K562 (cell line): ENCODE results near the gene OR2V2.

ENCODE experiments used
- NR1H2 ChIP-seq: sonication (generic); formaldehyde crosslinking; IDR thresholded peaks from 2 replicates; pipeline ENCODE4 v1.4.0; 2020; ENCODE audit warnings: mild to moderate bottlenecking, missing genetic modification reagents
- TAF15 ChIP-seq: fragments of 200-400 bp; formaldehyde crosslinking; IDR thresholded peaks from 2 replicates; pipeline ENCODE4 v1.6.1; 2017; ENCODE audit warnings: mild to moderate bottlenecking, low read depth, low read length, moderate library complexity
- TF ChIP-seq, protein P1 (sequence below), 3 experiments: IDR thresholded peaks in 2 of 3; conservative IDR thresholded peaks in 1 of 3; 2 replicates each; pipeline ENCODE4 v1.5.1; 2011 to 2012; ENCODE audit warnings: low read length in 3 of 3, mild to moderate bottlenecking in 3 of 3, control low read depth in 2 of 3, improper control_type of control experiment in 1 of 3, inconsistent platforms in 1 of 3, low read depth in 1 of 3, mixed read lengths in 1 of 3, moderate library complexity in 1 of 3; ENCODE audit not compliant: insufficient read depth in 2 of 3

DNA sequence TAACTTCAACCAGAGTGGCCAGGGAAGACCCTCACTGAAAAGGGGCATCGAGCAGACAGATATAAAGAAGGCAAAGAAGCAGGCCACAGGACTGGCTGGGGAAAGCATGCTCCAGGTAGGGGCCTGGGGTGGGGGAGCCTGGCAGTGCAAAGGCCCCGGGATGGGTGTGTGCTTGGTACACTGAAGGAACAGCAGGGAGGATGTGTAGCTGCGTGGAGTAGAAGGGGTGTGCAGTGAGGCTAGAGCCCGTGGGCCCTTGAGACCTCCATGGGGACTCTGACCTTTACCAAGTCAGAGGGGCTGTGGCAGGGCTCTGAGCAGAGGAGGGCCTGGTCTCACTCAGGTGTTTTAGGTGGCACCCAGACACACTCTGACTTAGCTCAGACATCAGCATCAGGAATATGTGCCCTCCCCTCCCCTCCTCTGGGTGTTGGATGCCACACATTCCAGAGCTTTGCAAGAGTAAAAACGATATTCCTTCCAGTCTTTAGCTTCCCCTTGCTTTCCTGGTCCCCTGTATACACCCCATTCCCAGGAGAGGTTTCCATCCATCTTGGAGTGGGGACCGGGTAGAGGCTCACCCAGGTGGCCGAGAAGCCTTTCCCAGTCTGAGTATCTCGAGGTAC is 50.1 kb downstream of the OR2V2 start:
- TF ChIP-seq TAF15 (no peak), NR1H2 (CRISPR knock-in tag) (no peak)
- TF ChIP-seq, protein P1, sequence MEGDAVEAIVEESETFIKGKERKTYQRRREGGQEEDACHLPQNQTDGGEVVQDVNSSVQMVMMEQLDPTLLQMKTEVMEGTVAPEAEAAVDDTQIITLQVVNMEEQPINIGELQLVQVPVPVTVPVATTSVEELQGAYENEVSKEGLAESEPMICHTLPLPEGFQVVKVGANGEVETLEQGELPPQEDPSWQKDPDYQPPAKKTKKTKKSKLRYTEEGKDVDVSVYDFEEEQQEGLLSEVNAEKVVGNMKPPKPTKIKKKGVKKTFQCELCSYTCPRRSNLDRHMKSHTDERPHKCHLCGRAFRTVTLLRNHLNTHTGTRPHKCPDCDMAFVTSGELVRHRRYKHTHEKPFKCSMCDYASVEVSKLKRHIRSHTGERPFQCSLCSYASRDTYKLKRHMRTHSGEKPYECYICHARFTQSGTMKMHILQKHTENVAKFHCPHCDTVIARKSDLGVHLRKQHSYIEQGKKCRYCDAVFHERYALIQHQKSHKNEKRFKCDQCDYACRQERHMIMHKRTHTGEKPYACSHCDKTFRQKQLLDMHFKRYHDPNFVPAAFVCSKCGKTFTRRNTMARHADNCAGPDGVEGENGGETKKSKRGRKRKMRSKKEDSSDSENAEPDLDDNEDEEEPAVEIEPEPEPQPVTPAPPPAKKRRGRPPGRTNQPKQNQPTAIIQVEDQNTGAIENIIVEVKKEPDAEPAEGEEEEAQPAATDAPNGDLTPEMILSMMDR (IDR thresholded peaks at IDR 0.05 in 2 of 3, conservative IDR thresholded peaks at IDR 0.05 in 1 of 3; ENCODE audit: insufficient read depth in 2 of 3, low read depth in 1 of 3, low read length in 3 of 3): no peak
